GM12873 (cell line): ENCODE data around the gene AXDND1.

Experiments
- CTCF ChIP-seq: IDR thresholded peaks from 2 replicates; pipeline ENCODE4 v1.5.1; 2012; ENCODE audit warnings: low read depth, mild to moderate bottlenecking, moderate library complexity, low read length, control low read depth; ENCODE audit not compliant: insufficient read depth; ENCODE audit errors: missing control alignments

AXDND1 gene

GRCh38 chr1:179575497-179576314 lies 209.9 kb downstream of the AXDND1 start, which contains the start of gene NPHS2:
Gene NPHS2 (minus strand): TSS chr1:179575948. CDS start chr1:179575864, 84 bp downstream.
- TF ChIP-seq CTCF: no peak

- no peak for TF ChIP-seq CTCF
These were observed 210.7 kb downstream of the AXDND1 start for GRCh38 chr1:179576509-179576908.

- TF ChIP-seq CTCF: no peak
These were observed 218.1 kb downstream of the AXDND1 start for GRCh38 chr1:179583771-179584320.

- TF ChIP-seq CTCF: peak; percentile 31
These were observed 220.5 kb downstream of the AXDND1 start for GRCh38 chr1:179586107-179586823.

GRCh38 chr1:179587336-179587735 lies 221.6 kb downstream of the AXDND1 start:
- no peak for TF ChIP-seq CTCF

GRCh38 chr1:179588425-179589024 lies 222.8 kb downstream of the AXDND1 start:
- TF ChIP-seq CTCF: no peak

GRCh38 chr1:179589509-179589908 lies 223.7 kb downstream of the AXDND1 start:
- no peak for TF ChIP-seq CTCF
